HepG2 (cell line): ENCODE data around the gene NBEA. TPM values are rescaled to one million over a fixed set of nuclear protein-coding genes. Genes with fewer than 3 reads are reported as not detected.

Experiments used
- ATAC-seq: fragments of 200-7000 bp; cut with Tn5 transposase; 3 replicates; pipeline ENCODE4 v1.9.1; 2020; ENCODE audit warnings: mild to moderate bottlenecking, moderate library complexity
- BruUV-seq: library from RNA; stranded (reverse); fragments of 400-500 nt; replicated peaks from 2 replicates; lab custom pipeline; 2021; lab: Mats Ljungman, UMichigan
- CTCF ChIA-PET: fragments of 300-600 bp; formaldehyde crosslinking; extraction: SDS; loops from one replicate; lab custom pipeline; 2021; ENCODE audit warnings: low total read pairs, inconsistent platforms, low intra/inter-chr PET ratio; lab: Yijun Ruan, JAX
- POLR2A ChIA-PET: fragments of 350-600 bp; sonication (Branson Sonifier 250); formaldehyde crosslinking; loops from one replicate; lab custom pipeline; 2020; ENCODE audit warnings: antibody characterized with exemption, inconsistent platforms; lab: Yijun Ruan, JAX
- DNase-seq: peaks from one replicate; pipeline ENCODE4 v3.0.0-alpha.2; 2015; ENCODE audit warnings: low spot score
- FAIRE-seq: peaks from 3 replicates; lab custom pipeline; 2011; peaks lifted over from hg19 to GRCh38; lab: Jason Lieb, UNC
- H2AFZ ChIP-seq: one replicate; pipeline ENCODE4 v1.6.1; 2011; ENCODE audit warnings: low read length, inconsistent platforms
- H3K27ac ChIP-seq: fragments of 300-600 bp; 3 replicates; pipeline ENCODE4 v1.8.0; 2011; ENCODE audit warnings: mixed run types, mild to moderate bottlenecking, mixed read lengths, low read length, inconsistent platforms; ENCODE audit not compliant: insufficient read depth; ENCODE audit errors: extremely low read length
- H3K27me3 ChIP-seq, 2 experiments: fragments of 200-600 bp in 1 of 2; 2 replicates in 1 of 2; 3 replicates in 1 of 2; pipeline versions ENCODE4 v1.6.0 to v1.8.0; 2011; ENCODE audit warnings: low read length in 2 of 2, mild to moderate bottlenecking in 2 of 2, moderate library complexity in 2 of 2, inconsistent platforms in 1 of 2; ENCODE audit not compliant: insufficient read depth in 2 of 2, control insufficient read depth in 1 of 2
- H3K36me3 ChIP-seq, 2 experiments: fragments of 200-600 bp in 1 of 2; replicated peaks in 1 of 2; 2 replicates in 1 of 2; 3 replicates in 1 of 2; pipeline versions ENCODE4 v1.5.1 to v1.8.0; 2011; ENCODE audit warnings: low read length in 2 of 2, inconsistent platforms in 1 of 2; ENCODE audit not compliant: insufficient read depth in 2 of 2, control insufficient read depth in 1 of 2
- H3K4me1 ChIP-seq: 2 replicates; pipeline ENCODE4 v1.5.1; 2012; ENCODE audit warnings: low read length, inconsistent platforms; ENCODE audit not compliant: insufficient read depth
- H3K4me2 ChIP-seq: 2 replicates; pipeline ENCODE4 v1.6.0; 2011; ENCODE audit warnings: low read depth, low read length, inconsistent platforms
- H3K4me3 ChIP-seq, 3 experiments: fragments of 200-600 bp in 1 of 3; sonication (generic), shearing (Covaris generic) in 1 of 3; replicated peaks in 1 of 3; 2 replicates each; pipeline ENCODE4 v1.5.1; 2011 to 2016; ENCODE audit warnings: low read length in 3 of 3, inconsistent platforms in 2 of 3, low read depth in 2 of 3, mild to moderate bottlenecking in 2 of 3, control low read depth in 1 of 3, mixed read lengths in 1 of 3; ENCODE audit not compliant: insufficient read depth in 1 of 3
- H3K79me2 ChIP-seq: one replicate; pipeline ENCODE4 v1.6.1; 2011; ENCODE audit warnings: low read length, inconsistent platforms; ENCODE audit not compliant: insufficient read depth
- H3K9ac ChIP-seq: 2 replicates; pipeline ENCODE4 v1.6.0; 2011; ENCODE audit warnings: mild to moderate bottlenecking, low read depth, low read length, inconsistent platforms; ENCODE audit not compliant: insufficient read depth
- H3K9me3 ChIP-seq: 2 replicates; pipeline ENCODE4 v1.5.1; 2012; ENCODE audit warnings: mild to moderate bottlenecking, low read length
- H4K20me1 ChIP-seq: 2 replicates; pipeline ENCODE4 v1.6.0; 2011; ENCODE audit warnings: inconsistent platforms, mild to moderate bottlenecking, low read length, moderate library complexity; ENCODE audit not compliant: insufficient read depth
- GLI4 ChIP-seq: sonication (generic); formaldehyde crosslinking; IDR thresholded peaks from 2 replicates; pipeline ENCODE4 v1.5.1; 2020; ENCODE audit warnings: missing genetic modification reagents, mild to moderate bottlenecking, moderate library complexity, borderline replicate concordance
- POGZ ChIP-seq: sonication (generic); formaldehyde crosslinking; IDR thresholded peaks from 2 replicates; pipeline ENCODE4 v1.4.0; 2020; ENCODE audit warnings: mild to moderate bottlenecking, missing genetic modification reagents
- ZNF225 ChIP-seq: sonication (generic); formaldehyde crosslinking; IDR thresholded peaks from 2 replicates; pipeline ENCODE4 v1.4.0; 2020; ENCODE audit warnings: mild to moderate bottlenecking, missing genetic modification reagents
- WGBS: methylation state at CpG from one replicate; pipeline ENCODE4 v1.1.6; 2017; ENCODE audit warnings: low lambda C conversion rate; 5-methylcytosine and 5-hydroxymethylcytosine counted together
- in situ Hi-C: cut with HindIII; loops from 2 replicates; pipeline ENCODE4 v1.10.0; 2017; ENCODE audit warnings: low pct_unique_long_range_greater_than_20kb; ENCODE audit not compliant: extremely low pct_ligation_motif_present
- intact Hi-C: fragments of 100-400 bp; cut with micrococcal nuclease; formaldehyde crosslinking; loops from one replicate; pipeline ENCODE4 v1.10.0; 2022; ENCODE audit not compliant: unreplicated experiment
- polyA plus RNA-seq, 8 experiments: library from polyadenylated mRNA; depleted of rRNA in 3 of 8; stranded (reverse) in 7 of 8; unstranded in 1 of 8; fragments of >200 nt; fragmentation: Illumina TruSeq in 4 of 8; extraction: Trizol in 4 of 8; gene quantifications; 2 replicates each; pipeline versions ENCODE4 v1.2.1 to v1.2.3, GENCODE V29; 2011 to 2016; ENCODE audit warnings: low read depth in 4 of 8, missing spikeins in 1 of 8, mixed read lengths in 1 of 8; ENCODE audit not compliant: insufficient read depth in 1 of 8
- total RNA-seq, 5 experiments: library from RNA; depleted of rRNA; stranded (reverse); fragments of >200 nt; fragmentation: Illumina TruSeq; extraction: Trizol; gene quantifications; 2 replicates each; pipeline ENCODE4 v1.2.3, GENCODE V29; 2016; ENCODE audit warnings: low read depth in 1 of 5

NBEA gene
- total and polyA plus RNA-seq, 2 of the 13 experiments (the other 11 are each of a cell fraction or from before 2014, with no cell fraction given) = 2.7 to 2.8 TPM

- TF ChIP-seq POGZ (CRISPR knock-in tag) (no peak), GLI4 (no peak)
- in situ Hi-C loops = no loop called here
- intact Hi-C loops = no loop called here
- CTCF ChIA-PET = no interaction called here
- Histone ChIP-seq H3K4me2 (no peak overlapping the region), H2AFZ (no peak overlapping the region), H3K36me3 (no peaks in the 10 kb centered on the region), H4K20me1 (no peaks in the 10 kb centered on the region), H3K9ac (no peak overlapping the region), H3K27ac (no peak overlapping the region), H3K79me2 (no peaks in the 10 kb centered on the region), H3K4me1 (no peaks in the 10 kb centered on the region), H3K9me3 (no peaks in the 10 kb centered on the region), H3K4me3 (no peak overlapping the region), H3K27me3 (no peaks in the 10 kb centered on the region)
- POLR2A ChIA-PET = no interaction called here
- WGBS = 70% methylated on average over 4 of the region's 4 CpGs
- ATAC-seq = no peak
- DNase-seq = no peak
- no TSS peak for BruUV-seq
- no peak for FAIRE-seq
Observed at GRCh38 chr13:35092251-35092650, 150.2 kb downstream of the NBEA start.

GRCh38 chr13:35092751-35093150, 150.7 kb downstream of the NBEA start:
- Histone ChIP-seq H3K9me3 (no peaks in the 10 kb centered on the region), H3K4me2 (no peak overlapping the region), H3K79me2 (no peaks in the 10 kb centered on the region), H4K20me1 (no peaks in the 10 kb centered on the region), H3K27me3 (no peaks in the 10 kb centered on the region), H3K4me1 (no peaks in the 10 kb centered on the region), H3K9ac (no peak overlapping the region)
- DNase-seq (no peak), FAIRE-seq (no peak)
- no TSS peak for BruUV-seq
- CTCF ChIA-PET = no interaction called here
- 23% methylated on average over 2 of the region's 2 CpGs for WGBS
- intact Hi-C loops = no loop called here
- TF ChIP-seq ZNF225 (CRISPR knock-in tag) = no peak
- TF ChIP-seq, all 625 proteins: peak for 0
- Histone ChIP-seq H3K4me3 (no peak overlapping the region), H2AFZ (no peak overlapping the region), H3K27ac (no peak overlapping the region), H3K36me3 (no peaks in the 10 kb centered on the region)
- ATAC-seq = no peak
- POLR2A ChIA-PET = no interaction called here
- in situ Hi-C loops = no loop called here
